ENCODE results near the gene ATG5.

The ATG5 gene

GRCh38 chr6:106325336-106326178 is at the start of gene ATG5:
Gene ATG5, minus strand, starts transcription at chr6:106325760. Its CDS starts 9,552 bp downstream, at chr6:106316208.
- peak; percentile 99 for DNase-seq

GRCh38 chr6:106373502-106374239 is 48.1 kb upstream of the ATG5 start:
- DNase-seq, result no peak

- no peak for DNase-seq
Measured at GRCh38 chr6:106372838-106373501, 47.4 kb upstream of the ATG5 start.

- no peak for DNase-seq
Measured at GRCh38 chr6:106370639-106371038, 45.1 kb upstream of the ATG5 start.

GRCh38 chr6:106369739-106370138 is 44.2 kb upstream of the ATG5 start:
- DNase-seq, result no peak

- no peak for DNase-seq
Measured at GRCh38 chr6:106363401-106364138, 38.0 kb upstream of the ATG5 start.

GRCh38 chr6:106360989-106361430 is 35.5 kb upstream of the ATG5 start:
- peak; percentile 27 for DNase-seq

- DNase-seq, result peak; percentile 71
Measured at GRCh38 chr6:106360410-106360988, 34.9 kb upstream of the ATG5 start, which contains the start of gene CRYBG1. Gene CRYBG1, plus strand, starts transcription at chr6:106360717. Its CDS starts 192 bp downstream, at chr6:106360909.

GRCh38 chr6:106359959-106360409 is 34.4 kb upstream of the ATG5 start:
- DNase-seq, result no peak

GRCh38 chr6:106356378-106356777 is 30.8 kb upstream of the ATG5 start:
- DNase-seq, result no peak

GRCh38 chr6:106347219-106347618 is 21.7 kb upstream of the ATG5 start:
- DNase-seq, result no peak

GRCh38 chr6:106339334-106340029 is 13.9 kb upstream of the ATG5 start:
- DNase-seq, result peak; percentile 49

GRCh38 chr6:106334646-106335448 is 9.3 kb upstream of the ATG5 start:
- peak; percentile 61 for DNase-seq

- no peak for DNase-seq
Measured at GRCh38 chr6:106324726-106325335, 729 bp downstream of the ATG5 start.

GRCh38 chr6:106321940-106322339 is 3.6 kb downstream of the ATG5 start:
- DNase-seq, result no peak

- DNase-seq, result no peak
Measured at GRCh38 chr6:106318851-106319250, 6.7 kb downstream of the ATG5 start.

- DNase-seq, result no peak
Measured at GRCh38 chr6:106318061-106318460, 7.5 kb downstream of the ATG5 start.

GRCh38 chr6:106316375-106316766 is 9.2 kb downstream of the ATG5 start:
- DNase-seq, result no peak

GRCh38 chr6:106315765-106316374 is 9.7 kb downstream of the ATG5 start:
- DNase-seq, result peak; percentile 6

Measured in CD4-positive, alpha-beta T cell treated with Interleukin-6 for 4 hours (primary cell).